HG02973 (cell line): ENCODE measurements around the gene TMEM269.

Source experiments
- ATAC-seq: cut with Tn5 transposase; IDR thresholded peaks from one replicate; pipeline ENCODE4 v1.9.1; 2021; ENCODE audit warnings: moderate library complexity; ENCODE audit not compliant: unreplicated experiment

TMEM269 gene

DNA sequence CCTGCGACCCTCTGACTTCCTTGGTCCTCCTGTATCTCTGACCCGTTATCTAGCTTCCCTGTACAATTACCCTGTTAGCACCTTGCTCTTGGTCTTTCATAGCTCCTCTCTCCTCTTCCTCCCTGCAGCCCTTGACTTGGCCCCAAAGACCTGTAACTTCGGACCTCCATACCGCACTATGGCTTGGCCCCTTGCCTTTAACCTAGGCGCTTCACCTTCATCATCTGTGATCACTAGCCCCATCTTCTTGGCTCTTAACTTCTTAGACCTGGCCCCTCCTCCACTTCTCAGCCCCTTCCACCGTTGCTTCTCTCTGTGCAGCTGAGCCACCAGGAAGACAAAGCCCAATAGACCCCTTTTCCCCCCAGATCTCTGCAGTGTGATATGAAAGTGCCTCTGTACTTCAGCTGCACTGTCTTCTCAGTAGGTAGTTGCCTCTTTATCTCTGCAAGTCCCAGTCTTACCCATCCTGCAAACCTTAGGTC is 62.4 kb downstream of the TMEM269 start:
- ATAC-seq: no peak

DNA sequence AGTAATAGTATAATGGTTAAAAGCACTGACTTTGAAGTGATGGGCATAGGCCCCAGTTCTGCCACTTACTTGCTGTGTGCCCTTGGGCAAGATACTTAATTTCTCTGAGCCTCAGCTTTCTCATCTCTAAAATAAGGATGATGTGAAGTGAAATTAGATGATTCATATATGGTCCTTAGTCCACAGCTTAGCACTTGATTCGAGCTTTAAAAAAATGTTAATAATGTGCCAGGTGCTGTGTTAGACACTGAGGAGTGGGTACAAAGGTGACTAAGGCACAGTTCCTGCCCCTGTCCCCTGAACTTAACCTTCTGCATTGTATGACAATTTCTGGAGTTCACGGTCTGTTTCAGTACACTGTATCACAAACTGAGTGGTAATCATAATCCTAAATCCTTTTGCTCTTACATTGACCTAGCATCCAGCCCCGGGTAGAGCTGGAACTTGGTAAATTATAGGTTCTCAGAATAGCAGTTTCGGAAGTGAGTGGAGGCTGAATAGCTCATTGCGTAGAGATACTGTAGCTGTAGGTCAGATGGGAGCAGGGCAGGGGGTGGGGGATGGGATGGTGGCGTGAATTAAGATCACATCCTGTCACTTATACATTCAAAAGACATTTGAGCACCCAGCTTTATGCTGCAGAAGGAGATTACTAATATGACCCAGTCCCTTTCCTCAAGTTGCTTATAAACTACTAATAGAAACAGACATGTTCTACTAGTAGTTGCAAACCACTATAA is 63.1 kb downstream of the TMEM269 start:
- no peak for ATAC-seq

DNA sequence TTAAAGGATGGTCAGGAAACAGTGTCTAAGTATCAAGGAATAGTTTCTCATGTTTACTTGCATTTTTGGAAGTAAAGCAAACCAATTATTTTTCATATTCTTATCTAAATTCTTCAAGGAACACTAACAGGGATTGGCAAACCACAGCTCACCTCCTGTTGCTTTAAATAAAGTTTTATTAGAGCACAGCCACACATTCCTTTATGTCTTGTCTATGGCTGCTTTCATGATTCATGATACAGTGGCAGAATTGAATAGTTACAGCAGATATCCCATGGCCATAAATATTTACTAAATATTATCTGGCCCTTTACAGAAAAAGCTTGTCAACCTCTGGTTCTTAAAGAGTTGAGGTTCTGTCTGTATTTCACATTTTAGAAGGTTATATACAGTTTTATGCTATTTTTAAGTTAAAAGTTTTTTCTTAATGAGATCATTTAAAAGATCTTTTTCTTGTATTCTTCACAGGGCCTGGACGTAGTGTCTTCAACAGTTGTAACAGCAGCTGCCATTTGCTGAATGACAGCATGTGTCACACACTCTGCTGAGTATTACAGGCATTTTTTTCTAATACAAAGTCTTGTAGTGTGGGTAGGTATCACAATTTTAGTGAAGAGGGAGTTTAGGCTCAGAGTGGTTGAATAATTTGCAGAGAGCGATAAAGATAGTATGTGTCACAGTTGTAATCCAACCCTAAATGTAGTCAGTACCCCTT is 64.2 kb downstream of the TMEM269 start:
- ATAC-seq: no peak

DNA sequence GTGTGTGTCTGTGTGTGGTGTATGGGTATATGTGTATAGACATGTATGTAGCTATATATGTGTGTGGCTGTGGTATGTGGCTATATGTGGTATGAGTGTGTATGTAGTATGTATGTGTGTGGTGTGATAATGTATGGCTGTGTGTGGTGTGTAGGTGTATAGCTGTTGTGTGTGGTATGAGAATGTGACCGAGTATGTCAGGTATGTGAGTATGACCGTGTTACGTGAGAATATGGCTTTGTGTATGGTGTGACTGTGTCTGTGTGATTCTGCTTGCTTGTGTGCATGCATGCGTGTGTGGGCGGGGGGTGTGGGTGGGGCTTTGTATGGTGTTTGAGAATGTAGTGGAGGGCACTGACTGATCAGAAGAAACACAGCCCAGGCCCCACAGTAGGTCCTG is 65.2 kb downstream of the TMEM269 start:
- ATAC-seq: no peak
